Peyer's patch (tissue), 4 donors: ENCODE results near the gene PIEZO2.

Experiments
- POLR2A ChIP-seq, 2 donors: fragments of 450-650 bp; IDR thresholded peaks; one replicate each; pipeline ENCODE4 v1.5.1; 2017; ENCODE audit warnings: antibody characterized with exemption in 2 of 2, mild to moderate bottlenecking in 2 of 2, moderate library complexity in 2 of 2
- TF ChIP-seq, protein P1 (sequence below), 6 experiments: fragments of 450-650 bp in 4 of 6; fragments of 200-600 bp in 2 of 6; sonication (generic) in 1 of 6; IDR thresholded peaks; one replicate each; pipeline ENCODE4 v1.5.1; 2017 to 2019; ENCODE audit warnings: antibody characterized with exemption in 6 of 6, mild to moderate bottlenecking in 3 of 6, moderate library complexity in 1 of 6

- TF ChIP-seq, protein P1, sequence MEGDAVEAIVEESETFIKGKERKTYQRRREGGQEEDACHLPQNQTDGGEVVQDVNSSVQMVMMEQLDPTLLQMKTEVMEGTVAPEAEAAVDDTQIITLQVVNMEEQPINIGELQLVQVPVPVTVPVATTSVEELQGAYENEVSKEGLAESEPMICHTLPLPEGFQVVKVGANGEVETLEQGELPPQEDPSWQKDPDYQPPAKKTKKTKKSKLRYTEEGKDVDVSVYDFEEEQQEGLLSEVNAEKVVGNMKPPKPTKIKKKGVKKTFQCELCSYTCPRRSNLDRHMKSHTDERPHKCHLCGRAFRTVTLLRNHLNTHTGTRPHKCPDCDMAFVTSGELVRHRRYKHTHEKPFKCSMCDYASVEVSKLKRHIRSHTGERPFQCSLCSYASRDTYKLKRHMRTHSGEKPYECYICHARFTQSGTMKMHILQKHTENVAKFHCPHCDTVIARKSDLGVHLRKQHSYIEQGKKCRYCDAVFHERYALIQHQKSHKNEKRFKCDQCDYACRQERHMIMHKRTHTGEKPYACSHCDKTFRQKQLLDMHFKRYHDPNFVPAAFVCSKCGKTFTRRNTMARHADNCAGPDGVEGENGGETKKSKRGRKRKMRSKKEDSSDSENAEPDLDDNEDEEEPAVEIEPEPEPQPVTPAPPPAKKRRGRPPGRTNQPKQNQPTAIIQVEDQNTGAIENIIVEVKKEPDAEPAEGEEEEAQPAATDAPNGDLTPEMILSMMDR (IDR thresholded peaks at IDR 0.05): no peak
- no peak for TF ChIP-seq POLR2A (IDR thresholded peaks at IDR 0.05)
Measured at GRCh38 chr18:11089931-11090715, 59.2 kb downstream of the PIEZO2 start.
